Endothelial cell of coronary artery (primary cell): ENCODE data around the gene ETV7. TPM values are rescaled to one million over a fixed set of nuclear protein-coding genes. Genes with fewer than 3 reads are reported as not detected.

ENCODE experiments used
- total RNA-seq: library from RNA; depleted of rRNA; stranded (reverse); fragments of >200 nt; gene quantifications from 2 replicates; pipeline ENCODE4 v1.2.3, GENCODE V29; 2014

ETV7 gene
- total RNA-seq = 0.27 and 0.47 TPM in 2 replicates

GRCh38 chr6:36387440-36388303 lies at the start of gene ETV7:
ETV7 (minus strand) TSS chr6:36387669; CDS start chr6:36387541, 128 bp downstream.

GRCh38 chr6:36336779-36337241 lies 50.7 kb downstream of the ETV7 start, which contains the start of gene BNIP5:
BNIP5 (minus strand) TSS chr6:36336888; CDS start chr6:36330690, 6,198 bp downstream.

Other genes starting within 250 kb of the ETV7 start
- 8.7 and 15.6 TPM in 2 replicates for gene BRPF3, start 190.9 kb downstream of the ETV7 start, total RNA-seq
- gene PNPLA1, start 117.6 kb downstream of the ETV7 start, total RNA-seq = not detected in 2 replicates
- not detected in 2 replicates for gene BNIP5, start 50.8 kb downstream of the ETV7 start, total RNA-seq
- gene PXT1, start 55.2 kb upstream of the ETV7 start, total RNA-seq = 0.09 TPM in 1 of 2 replicates, not detected in the other
- 60.0 and 74.5 TPM in 2 replicates for gene KCTD20, start 55.3 kb upstream of the ETV7 start, total RNA-seq
- gene STK38, start 159.8 kb upstream of the ETV7 start, total RNA-seq = 12.1 and 13.9 TPM in 2 replicates
- gene SRSF3, start 206.7 kb upstream of the ETV7 start, total RNA-seq = 221 and 299 TPM in 2 replicates